H9 (cell line): ENCODE results near the gene MYOM1. TPM values are rescaled to one million over a fixed set of nuclear protein-coding genes. Genes with fewer than 3 reads are reported as not detected.

Experiments
- DNase-seq: peaks from one replicate; pipeline ENCODE4 v3.0.0-alpha.2; 2017
- H2AFZ ChIP-seq: one replicate; pipeline ENCODE4 v1.6.1; 2013; ENCODE audit warnings: mild to moderate bottlenecking, low read length, control low read depth, moderate library complexity
- H2AK5ac ChIP-seq: 2 replicates; pipeline ENCODE4 v1.6.1; 2013; ENCODE audit warnings: low read length, control low read depth, mixed read lengths; ENCODE audit not compliant: insufficient read length
- H2BK120ac ChIP-seq: one replicate; pipeline ENCODE4 v1.6.1; 2013; ENCODE audit warnings: low read depth, mild to moderate bottlenecking, low read length, control low read depth, inconsistent platforms; ENCODE audit not compliant: poor library complexity, severe bottlenecking
- H2BK12ac ChIP-seq: 2 replicates; pipeline ENCODE4 v1.6.1; 2013; ENCODE audit warnings: low read length, control low read depth, mixed read lengths, low read depth; ENCODE audit not compliant: insufficient read length
- H2BK15ac ChIP-seq: 2 replicates; pipeline ENCODE4 v1.6.1; 2013; ENCODE audit warnings: low read depth, low read length, control low read depth
- H2BK20ac ChIP-seq: one replicate; pipeline ENCODE4 v1.6.1; 2013; ENCODE audit warnings: low read depth, mild to moderate bottlenecking, low read length, control low read depth, inconsistent platforms; ENCODE audit not compliant: poor library complexity, severe bottlenecking
- H2BK5ac ChIP-seq: 2 replicates; pipeline ENCODE4 v1.6.1; 2013; ENCODE audit warnings: low read length, control low read depth, mixed read lengths; ENCODE audit not compliant: insufficient read length
- H3K14ac ChIP-seq: 2 replicates; pipeline ENCODE4 v1.6.1; 2013; ENCODE audit warnings: low read length, control low read depth; ENCODE audit not compliant: insufficient read depth
- H3K18ac ChIP-seq: 2 replicates; pipeline ENCODE4 v1.6.1; 2013; ENCODE audit warnings: low read depth, mild to moderate bottlenecking, mixed read lengths, low read length, control low read depth; ENCODE audit not compliant: insufficient read length
- H3K23ac ChIP-seq: 2 replicates; pipeline ENCODE4 v1.6.1; 2013; ENCODE audit warnings: low read length, control low read depth, mixed read lengths, low read depth; ENCODE audit not compliant: insufficient read length
- H3K23me2 ChIP-seq: 2 replicates; pipeline ENCODE4 v1.6.1; 2013; ENCODE audit warnings: low read depth, mild to moderate bottlenecking, mixed read lengths, low read length, control low read depth; ENCODE audit not compliant: insufficient read length, poor library complexity, severe bottlenecking
- H3K27ac ChIP-seq: 2 replicates; pipeline ENCODE4 v1.5.1; 2013; ENCODE audit warnings: low read length, control low read depth, mixed read lengths, low read depth; ENCODE audit not compliant: insufficient read length
- H3K27me3 ChIP-seq: 2 replicates; pipeline ENCODE4 v1.6.1; 2013; ENCODE audit warnings: low read length, control low read depth, inconsistent platforms; ENCODE audit not compliant: insufficient read depth
- H3K4ac ChIP-seq: 2 replicates; pipeline ENCODE4 v1.6.1; 2013; ENCODE audit warnings: low read depth, mild to moderate bottlenecking, control low read depth, inconsistent platforms, low read length, moderate library complexity
- H3K4me1 ChIP-seq: 2 replicates; pipeline ENCODE4 v1.6.1; 2013; ENCODE audit warnings: low read length, control low read depth, inconsistent platforms; ENCODE audit not compliant: insufficient read depth
- H3K4me2 ChIP-seq: 2 replicates; pipeline ENCODE4 v1.6.1; 2013; ENCODE audit warnings: low read length, control low read depth, mixed read lengths; ENCODE audit not compliant: insufficient read length, insufficient read depth
- H3K56ac ChIP-seq: 2 replicates; pipeline ENCODE4 v1.6.1; 2013; ENCODE audit warnings: low read depth, mild to moderate bottlenecking, mixed read lengths, low read length, control low read depth; ENCODE audit not compliant: insufficient read length
- H3K79me1 ChIP-seq: 2 replicates; pipeline ENCODE4 v1.6.1; 2013; ENCODE audit warnings: low read depth, mild to moderate bottlenecking, moderate library complexity, low read length, control low read depth, inconsistent platforms; ENCODE audit not compliant: insufficient read depth, poor library complexity, severe bottlenecking
- H3K79me2 ChIP-seq: 2 replicates; pipeline ENCODE4 v1.6.1; 2013; ENCODE audit warnings: low read length, control low read depth, inconsistent platforms; ENCODE audit not compliant: insufficient read depth
- H3K9ac ChIP-seq: 2 replicates; pipeline ENCODE4 v1.6.1; 2013; ENCODE audit warnings: low read length, control low read depth, mixed read lengths; ENCODE audit not compliant: insufficient read length; ENCODE audit errors: extremely low read depth
- H3K9me3 ChIP-seq: one replicate; pipeline ENCODE4 v1.6.1; 2013; ENCODE audit warnings: low read depth, low read length, inconsistent platforms; ENCODE audit not compliant: control insufficient read depth
- H3T11ph ChIP-seq: one replicate; pipeline ENCODE4 v1.6.1; 2013; ENCODE audit warnings: mild to moderate bottlenecking, low read length, control low read depth, inconsistent platforms
- H4K20me1 ChIP-seq: one replicate; pipeline ENCODE4 v1.6.1; 2013; ENCODE audit not compliant: control insufficient read depth, insufficient read length, insufficient read depth
- H4K5ac ChIP-seq: 2 replicates; pipeline ENCODE4 v1.6.1; 2013; ENCODE audit warnings: low read depth, mild to moderate bottlenecking, mixed read lengths, low read length, control low read depth; ENCODE audit not compliant: insufficient read length
- H4K8ac ChIP-seq: replicated peaks from 2 replicates; pipeline ENCODE4 v1.6.1; 2013; ENCODE audit warnings: low read length, control low read depth, mixed read lengths, low read depth; ENCODE audit not compliant: insufficient read length
- H4K91ac ChIP-seq: 2 replicates; pipeline ENCODE4 v1.6.1; 2013; ENCODE audit warnings: low read depth, mild to moderate bottlenecking, moderate library complexity, mixed read lengths, low read length, control low read depth; ENCODE audit not compliant: insufficient read length
- H3K27ac Mint-ChIP-seq, 3 experiments: 2 replicates in 2 of 3; 3 replicates in 1 of 3; pipeline ENCODE4 v1.8.0; 2020 to 2021; ENCODE audit warnings: mixed read lengths in 3 of 3, mild to moderate bottlenecking in 1 of 3, moderate library complexity in 1 of 3
- H3K27me3 Mint-ChIP-seq: 2 replicates; pipeline ENCODE4 v1.8.0; 2021; ENCODE audit warnings: low read depth, mild to moderate bottlenecking, moderate library complexity, mixed read lengths
- H3K36me3 Mint-ChIP-seq, 3 experiments: 2 replicates in 2 of 3; 3 replicates in 1 of 3; pipeline ENCODE4 v1.8.0; 2020 to 2021; ENCODE audit warnings: low read depth in 3 of 3, mixed read lengths in 3 of 3; ENCODE audit not compliant: insufficient read depth in 1 of 3
- H3K4me1 Mint-ChIP-seq, 2 experiments: 2 replicates each; pipeline ENCODE4 v1.8.0; 2020; ENCODE audit warnings: mixed read lengths in 2 of 2
- H3K4me3 Mint-ChIP-seq, 2 experiments: 2 replicates in 1 of 2; 3 replicates in 1 of 2; pipeline ENCODE4 v1.8.0; 2020 to 2021; ENCODE audit warnings: mild to moderate bottlenecking in 2 of 2, mixed read lengths in 2 of 2, moderate library complexity in 1 of 2
- H3K9me3 Mint-ChIP-seq, 2 experiments: 2 replicates in 1 of 2; 3 replicates in 1 of 2; pipeline ENCODE4 v1.8.0; 2020; ENCODE audit warnings: mild to moderate bottlenecking in 2 of 2, mixed read lengths in 2 of 2, moderate library complexity in 1 of 2
- WGBS: extraction: QIAGEN DNeasy Blood & Tissue Kit; methylation state at CpG from one replicate; pipeline ENCODE4 v1.1.7; 2013; ENCODE audit warnings: missing lambda C conversion rate, low lambda C conversion rate, mixed read lengths; ENCODE audit not compliant: insufficient read length; ENCODE audit errors: extremely low coverage; 5-methylcytosine and 5-hydroxymethylcytosine counted together
- total RNA-seq: library from RNA; stranded (reverse); gene quantifications from 2 replicates; pipeline ENCODE4 v1.2.1, GENCODE V29; 2021
- TF ChIP-seq, protein P1 (sequence below): fragments of 200-600 bp; sonication (generic); conservative IDR thresholded peaks from 3 replicates; pipeline ENCODE4 v1.8.0; 2021; ENCODE audit warnings: antibody characterized with exemption, mild to moderate bottlenecking

The MYOM1 gene
- total RNA-seq, 1 experiment from 2014 or later: 0.17 TPM

DNA sequence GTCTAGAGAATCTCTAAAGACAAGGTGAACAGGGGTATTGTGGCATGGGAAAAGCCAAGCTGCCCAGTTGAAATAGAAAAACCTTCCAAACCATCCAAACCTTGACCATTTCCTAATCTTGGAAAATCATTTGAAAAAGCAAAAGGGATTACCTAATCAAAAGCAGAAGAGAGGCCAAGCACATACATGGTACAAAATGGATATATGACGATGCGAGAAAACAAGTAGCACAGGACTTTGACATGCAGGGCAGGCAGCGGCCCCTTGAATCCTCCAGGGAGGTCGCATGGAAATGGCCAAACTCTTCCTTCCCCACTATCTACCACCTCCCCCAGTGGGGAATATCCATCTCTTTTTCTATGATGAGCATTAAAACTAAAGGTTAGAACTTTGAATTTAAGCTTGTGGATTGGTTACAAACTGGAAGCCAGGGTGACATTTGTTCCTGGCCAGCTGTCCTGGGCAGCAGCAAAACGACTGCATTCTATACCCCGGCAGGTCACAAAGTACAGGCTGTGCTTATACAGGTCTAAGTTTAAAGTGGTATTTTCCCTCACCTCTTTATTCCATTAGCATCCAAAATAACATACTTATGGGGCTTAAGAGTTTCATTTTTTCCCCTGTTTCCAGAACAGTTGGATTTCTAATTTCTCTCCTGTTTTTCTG is 24.7 kb downstream of the MYOM1 start:
- Histone ChIP-seq H3K23me2 (no peaks in the 10 kb centered on the region), H3K4me2 (no peak overlapping the region), H3T11ph (no peak overlapping the region), H2BK12ac (no peak overlapping the region), H2AFZ (no peak overlapping the region), H3K4me1 (no peaks in the 10 kb centered on the region), H3K9me3 (no peaks in the 10 kb centered on the region), H3K79me1 (no peaks in the 10 kb centered on the region), H4K5ac (no peak overlapping the region), H3K23ac (no peak overlapping the region), H3K4ac (no peak overlapping the region), H2BK5ac (no peak overlapping the region), H3K79me2 (no peaks in the 10 kb centered on the region), H4K20me1 (no peaks in the 10 kb centered on the region), H3K18ac (no peak overlapping the region), H3K9ac (no peak overlapping the region), H2BK20ac (no peak overlapping the region), H2AK5ac (no peak overlapping the region), H3K27ac (no peak overlapping the region), H4K91ac (no peak overlapping the region), H4K8ac (no peak overlapping the region), H2BK15ac (no peak overlapping the region), H2BK120ac (no peak overlapping the region), H3K14ac (no peak overlapping the region), H3K27me3 (no peaks in the 10 kb centered on the region), H3K56ac (no peak overlapping the region)
- H3K9me3 Mint-ChIP-seq: no peaks in the 10 kb centered on the region
- H3K4me1 Mint-ChIP-seq: 0 out of 4 replicates have a peak, but pooled peaks cover 0 to 3% of the 10 kb centered on the region in 2 experiments
- H3K36me3 Mint-ChIP-seq: no peaks in the 10 kb centered on the region
- no CpG with 5 or more reads among the region's 6 CpGs for WGBS
- TF ChIP-seq, protein P1, sequence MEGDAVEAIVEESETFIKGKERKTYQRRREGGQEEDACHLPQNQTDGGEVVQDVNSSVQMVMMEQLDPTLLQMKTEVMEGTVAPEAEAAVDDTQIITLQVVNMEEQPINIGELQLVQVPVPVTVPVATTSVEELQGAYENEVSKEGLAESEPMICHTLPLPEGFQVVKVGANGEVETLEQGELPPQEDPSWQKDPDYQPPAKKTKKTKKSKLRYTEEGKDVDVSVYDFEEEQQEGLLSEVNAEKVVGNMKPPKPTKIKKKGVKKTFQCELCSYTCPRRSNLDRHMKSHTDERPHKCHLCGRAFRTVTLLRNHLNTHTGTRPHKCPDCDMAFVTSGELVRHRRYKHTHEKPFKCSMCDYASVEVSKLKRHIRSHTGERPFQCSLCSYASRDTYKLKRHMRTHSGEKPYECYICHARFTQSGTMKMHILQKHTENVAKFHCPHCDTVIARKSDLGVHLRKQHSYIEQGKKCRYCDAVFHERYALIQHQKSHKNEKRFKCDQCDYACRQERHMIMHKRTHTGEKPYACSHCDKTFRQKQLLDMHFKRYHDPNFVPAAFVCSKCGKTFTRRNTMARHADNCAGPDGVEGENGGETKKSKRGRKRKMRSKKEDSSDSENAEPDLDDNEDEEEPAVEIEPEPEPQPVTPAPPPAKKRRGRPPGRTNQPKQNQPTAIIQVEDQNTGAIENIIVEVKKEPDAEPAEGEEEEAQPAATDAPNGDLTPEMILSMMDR: no peak
- no peak overlapping the region for H3K4me3 Mint-ChIP-seq
- no peaks in the 10 kb centered on the region for H3K27me3 Mint-ChIP-seq
- no peak for DNase-seq
- no peak overlapping the region for H3K27ac Mint-ChIP-seq
